Measurements from ENCODE around the gene CNOT6L. TPM values are rescaled to one million over a fixed set of nuclear protein-coding genes. Genes with fewer than 3 reads are reported as not detected.
A peak's percentile ranks its signal among the peaks of the same experiment; 100 is the strongest.

The CNOT6L gene
- total and polyA plus RNA-seq, 2 of the 4 experiments (the other 2 are of a cell fraction) = 3.5 to 21.1 TPM

DNA sequence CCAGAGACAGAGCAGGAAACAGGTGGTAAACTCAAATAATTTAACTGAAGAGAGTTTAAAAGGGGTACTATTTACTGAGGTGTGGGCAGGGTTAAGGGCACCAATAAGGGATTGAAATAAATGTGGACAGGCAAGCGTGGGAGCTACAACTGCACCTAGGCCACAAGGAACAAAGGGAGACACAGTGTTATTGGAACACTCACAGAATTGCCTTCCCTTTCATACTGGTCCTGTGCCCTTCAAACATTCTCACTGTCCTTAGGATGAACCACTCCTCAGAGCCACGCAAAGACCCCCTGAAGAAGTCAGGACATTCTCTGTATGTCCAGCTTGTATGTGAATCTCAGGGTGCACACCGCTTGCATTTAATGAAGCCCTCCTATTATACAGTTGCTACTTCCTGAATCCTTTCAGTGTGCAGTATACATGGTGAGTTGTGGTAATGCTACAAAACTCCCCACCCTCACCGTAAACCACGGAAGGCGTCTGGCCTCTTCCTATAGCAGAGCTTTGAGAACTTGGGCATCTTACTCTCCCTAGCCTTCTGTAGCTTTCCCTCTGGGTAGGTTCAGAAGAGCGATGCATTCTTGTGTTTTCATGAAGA is 33.8 kb upstream of the CNOT6L start:
- Histone ChIP-seq H3K4me3 (ENCODE audit: insufficient read depth, low read depth, low read length) (no peak overlapping the region), H3K27me3 (ENCODE audit: control insufficient read depth, insufficient read depth, low read length) (no peaks in the 10 kb centered on the region), H2AFZ (replicated peaks; ENCODE audit: low read length, poor library complexity) (peak overlapping the region; percentile 47), H3K14ac (replicated peaks; ENCODE audit: low read depth, low read length) (no peak overlapping the region), H3K9me1 (ENCODE audit: insufficient read depth, low read length) (no peaks in the 10 kb centered on the region), H3K27ac (ENCODE audit: insufficient read depth, low read length) (no peak overlapping the region), H3K9ac (ENCODE audit: low read depth, low read length) (no peak overlapping the region), H2BK20ac (ENCODE audit: low read depth, low read length) (no peak overlapping the region), H3K4me2 (ENCODE audit: low read depth, low read length) (no peak overlapping the region), H3K4me1 (ENCODE audit: control insufficient read depth, insufficient read depth, low read length) (no peaks in the 10 kb centered on the region), H4K20me1 (ENCODE audit: insufficient read depth, low read length) (no peaks in the 10 kb centered on the region), H4K8ac (ENCODE audit: low read depth in 2 of 2, low read length in 2 of 2) (no peak overlapping the region), H3K4ac (ENCODE audit: low read depth, low read length) (no peak overlapping the region), H4K5ac (ENCODE audit: low read depth, low read length) (no peak overlapping the region), H3K23ac (ENCODE audit: low read depth, low read length) (no peak overlapping the region), H2AK5ac (ENCODE audit: low read depth, low read length) (no peak overlapping the region), H3K56ac (ENCODE audit: extremely low read depth, insufficient read depth, low read length) (no peak overlapping the region), H3K36me3 (ENCODE audit: control insufficient read depth, insufficient read depth, low read length) (no peaks in the 10 kb centered on the region), H3K79me1 (ENCODE audit: low read depth in 1 of 2, low read length in 2 of 2) (no peaks in the 10 kb centered on the region), H2BK15ac (ENCODE audit: low read depth, low read length) (no peak overlapping the region), H2AK9ac (replicated peaks; ENCODE audit: low read depth, low read length, poor library complexity) (no peak overlapping the region), H2BK5ac (ENCODE audit: low read depth, low read length, poor library complexity, severe bottlenecking) (no peak overlapping the region), H3K18ac (ENCODE audit: low read depth, low read length) (no peak overlapping the region), H4K91ac (ENCODE audit: insufficient read depth, low read depth, low read length) (no peak overlapping the region), H3K9me3 (ENCODE audit: control insufficient read depth, insufficient read depth, low read length) (no peaks in the 10 kb centered on the region), H2BK120ac (ENCODE audit: low read depth, low read length) (no peak overlapping the region)
- dilution Hi-C loops (cut with HindIII; ENCODE audit: low sequenced_read_pairs, unreplicated experiment) (no loop called here), in situ Hi-C loops (cut with MboI; ENCODE audit: low sequenced_read_pairs) (loop anchor here (25.0 kb wide), 1 partner anchor 466 kb away; no protein-coding TSS in a partner anchor), intact Hi-C loops (cut with micrococcal nuclease) (no loop called here)
- no CpG with 5 or more reads among the region's 7 CpGs for WGBS, 2 experiments (ENCODE audit: extremely low coverage in 2 of 2, insufficient read length in 1 of 2)
- POLR2A ChIA-PET (ENCODE audit: unreplicated experiment) = no interaction called here
- TF ChIP-seq RFX5 (IDR thresholded peaks at IDR 0.05; ENCODE audit: low read depth, low read length) (no peak), CHD1 (IDR thresholded peaks at IDR 0.05; ENCODE audit: low read depth, low read length) (no peak), MAFK (IDR thresholded peaks at IDR 0.05; ENCODE audit: low read depth, low read length) (no peak), RAD21 (IDR thresholded peaks at IDR 0.05; ENCODE audit: low read length) (no peak), SMC3 (IDR thresholded peaks at IDR 0.05; ENCODE audit: low read depth, low read length) (no peak), NFE2L2 (IDR thresholded peaks at IDR 0.05; ENCODE audit: low read depth, low read length) (no peak), CEBPB (IDR thresholded peaks at IDR 0.05; ENCODE audit: low read depth, low read length) (no peak), RCOR1 (IDR thresholded peaks at IDR 0.05; ENCODE audit: insufficient replicate concordance, low read length) (no peak), FOS (IDR thresholded peaks at IDR 0.05; ENCODE audit: low read depth, low read length) (no peak), POLR2A (IDR thresholded peaks at IDR 0.05; ENCODE audit: low read depth, low read length) (no peak), MXI1 (IDR thresholded peaks at IDR 0.05; ENCODE audit: borderline replicate concordance, low read depth, low read length) (no peak), MAZ (IDR thresholded peaks at IDR 0.05; ENCODE audit: borderline replicate concordance, low read depth, low read length) (no peak), BHLHE40 (IDR thresholded peaks at IDR 0.05; ENCODE audit: low read depth, low read length) (no peak)
- TF ChIP-seq, protein P1, sequence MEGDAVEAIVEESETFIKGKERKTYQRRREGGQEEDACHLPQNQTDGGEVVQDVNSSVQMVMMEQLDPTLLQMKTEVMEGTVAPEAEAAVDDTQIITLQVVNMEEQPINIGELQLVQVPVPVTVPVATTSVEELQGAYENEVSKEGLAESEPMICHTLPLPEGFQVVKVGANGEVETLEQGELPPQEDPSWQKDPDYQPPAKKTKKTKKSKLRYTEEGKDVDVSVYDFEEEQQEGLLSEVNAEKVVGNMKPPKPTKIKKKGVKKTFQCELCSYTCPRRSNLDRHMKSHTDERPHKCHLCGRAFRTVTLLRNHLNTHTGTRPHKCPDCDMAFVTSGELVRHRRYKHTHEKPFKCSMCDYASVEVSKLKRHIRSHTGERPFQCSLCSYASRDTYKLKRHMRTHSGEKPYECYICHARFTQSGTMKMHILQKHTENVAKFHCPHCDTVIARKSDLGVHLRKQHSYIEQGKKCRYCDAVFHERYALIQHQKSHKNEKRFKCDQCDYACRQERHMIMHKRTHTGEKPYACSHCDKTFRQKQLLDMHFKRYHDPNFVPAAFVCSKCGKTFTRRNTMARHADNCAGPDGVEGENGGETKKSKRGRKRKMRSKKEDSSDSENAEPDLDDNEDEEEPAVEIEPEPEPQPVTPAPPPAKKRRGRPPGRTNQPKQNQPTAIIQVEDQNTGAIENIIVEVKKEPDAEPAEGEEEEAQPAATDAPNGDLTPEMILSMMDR (conservative IDR thresholded peaks at IDR 0.05; ENCODE audit: low read depth, low read length) = no peak
- TF ChIP-seq, protein P2, sequence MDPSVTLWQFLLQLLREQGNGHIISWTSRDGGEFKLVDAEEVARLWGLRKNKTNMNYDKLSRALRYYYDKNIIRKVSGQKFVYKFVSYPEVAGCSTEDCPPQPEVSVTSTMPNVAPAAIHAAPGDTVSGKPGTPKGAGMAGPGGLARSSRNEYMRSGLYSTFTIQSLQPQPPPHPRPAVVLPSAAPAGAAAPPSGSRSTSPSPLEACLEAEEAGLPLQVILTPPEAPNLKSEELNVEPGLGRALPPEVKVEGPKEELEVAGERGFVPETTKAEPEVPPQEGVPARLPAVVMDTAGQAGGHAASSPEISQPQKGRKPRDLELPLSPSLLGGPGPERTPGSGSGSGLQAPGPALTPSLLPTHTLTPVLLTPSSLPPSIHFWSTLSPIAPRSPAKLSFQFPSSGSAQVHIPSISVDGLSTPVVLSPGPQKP (IDR thresholded peaks at IDR 0.05; ENCODE audit: borderline replicate concordance, low read depth, low read length) = no peak
- TF ChIP-seq, protein P3, sequence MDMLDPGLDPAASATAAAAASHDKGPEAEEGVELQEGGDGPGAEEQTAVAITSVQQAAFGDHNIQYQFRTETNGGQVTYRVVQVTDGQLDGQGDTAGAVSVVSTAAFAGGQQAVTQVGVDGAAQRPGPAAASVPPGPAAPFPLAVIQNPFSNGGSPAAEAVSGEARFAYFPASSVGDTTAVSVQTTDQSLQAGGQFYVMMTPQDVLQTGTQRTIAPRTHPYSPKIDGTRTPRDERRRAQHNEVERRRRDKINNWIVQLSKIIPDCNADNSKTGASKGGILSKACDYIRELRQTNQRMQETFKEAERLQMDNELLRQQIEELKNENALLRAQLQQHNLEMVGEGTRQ (IDR thresholded peaks at IDR 0.05; ENCODE audit: low read depth, low read length) = no peak
- DNase-seq (no peak), ATAC-seq (ENCODE audit: low read depth) (no peak)
- CTCF ChIA-PET = no interaction called here
- no TSS peak for BruUV-seq (replicated peaks)
